ENCODE data around the gene TRAPPC5.
A peak's percentile ranks its signal among the peaks of the same experiment; 100 is the strongest.

Gene TRAPPC5

DNA sequence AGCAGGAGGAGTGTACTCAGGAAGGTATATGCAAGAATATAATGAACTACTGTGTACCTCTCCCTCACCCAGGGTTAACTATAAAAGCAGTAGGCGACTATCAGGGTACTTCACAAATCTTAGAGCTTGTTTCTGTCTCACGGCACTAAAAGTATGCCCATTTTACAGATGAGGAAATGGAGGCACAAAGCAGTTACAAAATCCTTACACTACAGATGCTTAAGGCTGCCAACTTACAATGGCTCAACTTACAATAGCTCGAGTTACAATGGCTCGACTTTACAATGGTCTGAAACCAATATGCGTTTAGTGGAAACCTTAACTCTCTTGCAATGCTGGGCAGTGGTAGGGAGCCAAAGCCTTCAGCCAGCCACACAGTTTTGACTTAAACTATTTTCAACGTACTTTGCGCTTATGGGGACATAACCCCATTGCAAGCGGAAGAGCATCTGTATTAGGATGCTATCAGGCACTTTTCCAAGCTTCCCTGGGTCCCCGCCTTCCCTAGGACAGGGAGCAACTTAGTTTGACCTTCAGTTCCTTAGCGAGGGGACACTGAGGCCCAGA is 17.2 kb downstream of the TRAPPC5 start:
- FAIRE-seq (peak; percentile 85), DNase-seq (ENCODE audit: insufficient read length) (no peak)
- TF ChIP-seq POLR2AphosphoS5 (IDR thresholded peaks at IDR 0.05; ENCODE audit: low read depth, low read length) (no peak), POLR2A (IDR thresholded peaks at IDR 0.05; ENCODE audit: low read depth, low read length) (no peak), TAF1 (IDR thresholded peaks at IDR 0.05; ENCODE audit: borderline replicate concordance, low read depth, low read length) (no peak)

DNA sequence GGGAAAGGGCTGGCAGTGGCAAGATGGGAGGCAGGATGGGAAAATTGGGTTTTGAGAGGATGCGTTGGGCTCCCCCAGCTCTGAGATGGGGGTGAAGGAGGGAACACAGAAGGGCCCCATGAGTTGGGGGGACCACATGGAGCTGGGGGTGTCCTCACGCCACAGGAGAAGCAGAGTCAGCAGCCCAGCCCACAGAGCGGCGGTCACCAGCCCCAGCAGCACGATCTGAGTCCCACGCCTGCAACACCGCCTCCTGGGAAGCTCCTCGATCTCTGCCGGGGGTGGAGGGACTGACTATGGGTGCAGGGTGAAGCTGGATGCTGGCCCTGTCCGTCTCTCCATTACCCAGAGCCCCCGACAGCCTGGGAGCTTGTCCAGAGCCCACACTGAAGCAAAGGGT is 17.9 kb downstream of the TRAPPC5 start:
- TF ChIP-seq POLR2A (IDR thresholded peaks at IDR 0.05; ENCODE audit: low read depth, low read length) (peak; percentile 24; the same call in 1 of the 2 replicates), TAF1 (IDR thresholded peaks at IDR 0.05; ENCODE audit: borderline replicate concordance, low read depth, low read length) (no peak), POLR2AphosphoS5 (IDR thresholded peaks at IDR 0.05; ENCODE audit: low read depth, low read length) (no peak)
- FAIRE-seq (peak; percentile 33), DNase-seq (ENCODE audit: insufficient read length) (no peak)

DNA sequence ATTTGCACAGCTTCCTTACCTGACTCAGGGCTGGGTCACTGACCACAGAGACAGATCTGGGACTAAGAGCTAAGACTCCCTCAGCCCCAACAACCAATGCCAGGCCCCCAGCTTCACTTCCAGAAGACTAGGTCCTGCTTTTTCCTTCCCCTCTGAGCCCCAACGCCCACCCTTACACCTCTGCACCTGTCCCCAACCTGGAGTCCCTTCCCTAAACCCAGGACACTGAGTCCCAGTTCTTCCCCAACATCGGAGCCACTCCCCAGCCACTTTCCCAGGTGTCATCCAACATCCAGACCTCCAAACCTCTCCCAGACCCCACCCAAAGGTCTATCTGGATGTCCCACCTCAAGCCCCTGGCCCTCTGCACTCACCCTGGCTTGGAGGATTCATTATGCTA is 18.4 kb downstream of the TRAPPC5 start:
- FAIRE-seq (peak; percentile 74), DNase-seq (ENCODE audit: insufficient read length) (no peak)
- TF ChIP-seq POLR2AphosphoS5 (IDR thresholded peaks at IDR 0.05; ENCODE audit: low read depth, low read length) (no peak), POLR2A (IDR thresholded peaks at IDR 0.05; ENCODE audit: low read depth, low read length) (no peak), TAF1 (IDR thresholded peaks at IDR 0.05; ENCODE audit: borderline replicate concordance, low read depth, low read length) (no peak)

DNA sequence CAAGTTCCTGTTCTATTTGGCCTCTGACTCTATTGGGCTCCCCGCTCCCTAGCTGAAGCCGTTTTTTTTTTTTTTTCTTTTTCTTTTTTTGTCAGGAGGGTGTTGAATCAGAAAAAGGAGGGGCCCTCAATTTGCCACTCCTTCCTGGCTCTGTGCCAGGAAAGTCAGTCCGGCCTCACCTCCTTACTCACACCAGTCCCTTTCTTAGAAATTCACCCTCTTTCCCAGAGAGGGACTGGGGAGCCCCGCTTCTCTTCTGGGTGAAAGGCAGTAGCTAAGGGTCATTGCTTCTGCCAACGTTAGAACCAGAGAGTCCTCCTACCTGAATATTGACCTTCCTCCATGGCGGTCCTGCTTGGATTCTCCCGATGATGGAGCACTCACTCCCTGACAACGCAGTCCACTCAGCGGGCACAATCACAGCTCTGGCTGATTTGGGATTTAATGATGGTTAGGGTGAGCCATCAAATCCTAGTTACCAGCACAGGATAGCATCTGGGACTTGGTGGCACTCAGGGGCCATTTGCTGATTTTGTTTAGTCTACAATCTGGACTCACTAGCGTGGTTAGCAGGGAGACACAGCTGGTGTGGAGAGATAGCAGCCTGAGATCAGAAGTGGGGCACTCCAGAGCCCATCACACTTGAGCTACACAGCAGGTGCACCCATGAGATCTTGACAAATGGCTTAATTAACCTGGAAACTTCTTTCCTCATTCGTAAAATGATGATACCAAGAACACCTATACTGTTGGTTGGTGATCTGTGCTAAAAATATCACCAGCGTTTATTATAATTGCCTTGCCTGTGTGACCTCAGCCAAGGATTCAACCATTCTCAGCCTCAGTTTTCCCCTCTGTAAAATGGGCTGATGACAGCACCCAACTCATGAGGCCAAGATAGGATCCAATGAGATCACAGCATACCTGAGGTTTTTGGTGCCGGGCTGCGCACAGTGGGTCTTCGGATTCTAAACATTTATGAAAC is 19.1 kb downstream of the TRAPPC5 start:
- FAIRE-seq: peak; percentile 92
- no peak for DNase-seq (ENCODE audit: insufficient read length)
- TF ChIP-seq POLR2AphosphoS5 (IDR thresholded peaks at IDR 0.05; ENCODE audit: low read depth, low read length): peak; percentile 60
- TF ChIP-seq POLR2A (IDR thresholded peaks at IDR 0.05; ENCODE audit: low read depth, low read length): no peak
- 0 out of 2 replicates have a peak, but pooled peaks have one; percentile 33 for TF ChIP-seq TAF1 (IDR thresholded peaks at IDR 0.05; ENCODE audit: borderline replicate concordance, low read depth, low read length)

DNA sequence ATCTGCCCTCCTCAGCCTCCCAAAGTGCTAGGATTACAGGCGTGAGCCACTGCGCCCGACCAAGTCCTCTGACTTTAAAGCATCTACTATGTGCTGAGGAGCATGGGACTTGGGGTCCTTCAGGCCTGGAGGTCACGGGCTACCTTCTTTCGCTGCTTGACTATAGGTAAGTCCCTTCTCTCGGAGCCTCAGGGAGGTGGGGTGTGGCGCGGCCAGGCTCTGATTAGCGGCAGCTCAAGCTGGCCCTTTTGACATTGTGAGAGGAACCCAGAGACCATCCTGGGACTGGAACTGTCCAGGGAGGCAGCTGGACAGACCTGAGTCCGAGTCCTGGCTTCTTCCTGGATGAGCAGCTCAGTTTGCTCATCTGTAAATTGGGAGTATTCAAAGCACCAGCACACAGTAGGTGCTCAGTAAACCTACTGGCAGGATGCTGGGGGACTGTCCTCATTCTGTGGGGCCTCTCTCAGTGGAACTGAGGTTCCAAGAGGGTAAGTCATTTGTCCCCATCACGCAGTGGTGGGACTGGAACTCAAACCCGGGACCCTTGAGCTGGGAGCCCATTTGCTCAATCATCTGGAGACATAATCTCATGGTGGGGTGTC is 20.5 kb downstream of the TRAPPC5 start:
- TF ChIP-seq POLR2A (IDR thresholded peaks at IDR 0.05; ENCODE audit: low read depth, low read length) (no peak; the same call in 1 of the 2 replicates), TAF1 (IDR thresholded peaks at IDR 0.05; ENCODE audit: borderline replicate concordance, low read depth, low read length) (no peak), POLR2AphosphoS5 (IDR thresholded peaks at IDR 0.05; ENCODE audit: low read depth, low read length) (no peak)
- DNase-seq (ENCODE audit: insufficient read length): no peak
- no peak for FAIRE-seq

DNA sequence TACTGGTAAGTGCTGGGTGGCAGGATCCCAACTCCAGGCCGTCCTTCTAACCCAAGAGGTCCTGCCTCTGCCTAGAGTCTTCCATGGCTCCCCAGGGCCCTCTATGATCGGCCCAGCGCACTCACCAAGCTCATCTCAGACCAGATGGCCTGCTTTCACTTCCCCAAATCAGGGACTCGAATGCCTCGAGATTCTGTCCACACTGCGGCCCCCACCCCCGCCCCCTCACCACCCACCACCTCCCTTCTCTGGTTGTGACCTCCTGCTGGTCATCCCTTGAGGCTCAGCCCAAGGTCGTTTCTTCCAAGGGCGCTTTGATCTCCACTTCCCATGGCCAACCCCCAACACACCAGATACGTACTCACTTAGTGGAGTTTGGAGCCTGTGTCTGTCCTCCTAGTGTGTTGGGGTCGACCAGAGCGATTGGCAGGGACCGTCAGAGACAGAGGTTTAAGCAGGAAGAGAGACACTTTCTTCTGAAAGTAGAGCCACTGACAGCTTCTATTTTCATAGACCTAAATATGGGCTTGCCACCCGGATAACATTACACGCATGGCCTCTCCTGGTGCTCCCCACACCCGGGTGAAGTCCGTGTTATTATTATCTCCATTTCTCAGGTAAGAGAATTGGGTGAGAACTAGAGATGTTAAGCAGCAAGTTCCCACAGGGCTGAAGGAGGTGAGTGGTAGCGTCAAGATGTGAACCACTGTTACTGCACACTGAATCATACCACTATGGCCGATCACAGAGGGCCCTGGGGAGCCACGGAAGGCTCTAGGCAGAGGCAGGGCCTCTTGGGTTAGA is 21.2 kb downstream of the TRAPPC5 start, which contains the start of gene FCER2:
TSS of gene FCER2 (minus strand) at position 478 of the 804 bp plus-strand sequence. CDS start 2,371 bp downstream, outside the sequence.
- TF ChIP-seq POLR2AphosphoS5 (IDR thresholded peaks at IDR 0.05; ENCODE audit: low read depth, low read length): peak; percentile 80
- no peak; the same call in 1 of the 2 replicates for TF ChIP-seq TAF1 (IDR thresholded peaks at IDR 0.05; ENCODE audit: borderline replicate concordance, low read depth, low read length)
- TF ChIP-seq POLR2A (IDR thresholded peaks at IDR 0.05; ENCODE audit: low read depth, low read length): peak; percentile 73
- FAIRE-seq (peak; percentile 100), DNase-seq (ENCODE audit: insufficient read length) (peak; percentile 56)

DNA sequence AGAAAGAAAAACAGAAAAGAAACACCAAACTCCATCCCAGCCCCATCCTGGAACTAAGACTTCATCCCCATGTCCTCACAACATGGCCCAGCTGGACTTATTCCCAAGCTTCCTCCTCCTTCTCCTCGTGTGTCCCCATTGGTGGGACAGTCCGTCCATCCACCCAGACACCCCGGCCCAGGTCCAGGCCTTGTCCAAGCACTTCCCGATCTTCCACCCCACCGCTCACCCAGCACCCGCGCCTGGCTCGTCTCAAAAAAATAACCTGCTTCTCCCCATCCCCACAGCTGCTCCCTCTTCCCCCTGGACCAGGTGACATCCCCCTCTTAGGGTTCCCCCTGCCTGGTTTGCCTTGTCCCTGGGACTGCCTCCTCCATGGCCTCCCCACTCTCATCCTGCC is 22.7 kb downstream of the TRAPPC5 start:
- DNase-seq (ENCODE audit: insufficient read length): no peak
- no peak for TF ChIP-seq POLR2A (IDR thresholded peaks at IDR 0.05; ENCODE audit: low read depth, low read length)
- no peak for TF ChIP-seq POLR2AphosphoS5 (IDR thresholded peaks at IDR 0.05; ENCODE audit: low read depth, low read length)
- no peak for TF ChIP-seq TAF1 (IDR thresholded peaks at IDR 0.05; ENCODE audit: borderline replicate concordance, low read depth, low read length)
- no peak for FAIRE-seq

DNA sequence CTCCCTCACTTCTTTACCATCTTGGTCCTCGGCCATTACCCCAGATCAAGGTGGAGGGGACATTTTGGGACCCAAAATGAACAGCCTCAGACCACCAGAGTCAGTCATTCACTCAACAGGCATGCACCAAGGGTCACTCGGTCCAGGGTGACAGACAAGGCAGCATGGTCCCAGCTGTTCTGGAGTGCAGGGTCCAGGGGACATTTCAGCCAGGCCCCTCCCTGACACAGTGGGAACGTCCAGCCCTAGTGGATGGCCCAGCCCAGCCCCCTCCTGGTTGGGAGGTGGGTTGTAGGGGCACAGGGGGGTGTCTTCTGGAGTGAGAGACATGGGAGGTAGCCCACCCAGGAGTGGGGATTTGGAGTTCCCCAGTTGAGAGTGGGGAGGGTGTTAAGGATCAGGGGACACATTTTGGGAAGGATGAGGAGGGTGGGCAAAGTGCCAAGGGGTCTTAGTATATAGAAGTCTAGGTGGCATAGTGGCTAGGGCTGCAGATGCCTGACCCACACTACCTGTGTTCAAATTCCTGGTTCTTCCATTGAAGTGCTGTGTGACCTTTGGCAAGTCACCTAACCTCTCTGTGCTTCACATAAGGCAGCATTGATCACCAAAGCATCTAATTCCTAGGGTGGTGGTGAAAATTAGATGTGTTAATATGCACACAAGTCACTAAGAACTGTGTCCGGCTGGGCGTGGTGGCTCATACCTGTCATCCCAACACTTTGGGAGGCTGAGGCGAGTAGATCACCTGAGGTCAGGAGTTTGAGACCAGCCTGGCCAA is 23.8 kb downstream of the TRAPPC5 start:
- TF ChIP-seq POLR2AphosphoS5 (IDR thresholded peaks at IDR 0.05; ENCODE audit: low read depth, low read length): no peak
- no peak for TF ChIP-seq TAF1 (IDR thresholded peaks at IDR 0.05; ENCODE audit: borderline replicate concordance, low read depth, low read length)
- TF ChIP-seq POLR2A (IDR thresholded peaks at IDR 0.05; ENCODE audit: low read depth, low read length): no peak
- FAIRE-seq (peak; percentile 56), DNase-seq (ENCODE audit: insufficient read length) (no peak)

DNA sequence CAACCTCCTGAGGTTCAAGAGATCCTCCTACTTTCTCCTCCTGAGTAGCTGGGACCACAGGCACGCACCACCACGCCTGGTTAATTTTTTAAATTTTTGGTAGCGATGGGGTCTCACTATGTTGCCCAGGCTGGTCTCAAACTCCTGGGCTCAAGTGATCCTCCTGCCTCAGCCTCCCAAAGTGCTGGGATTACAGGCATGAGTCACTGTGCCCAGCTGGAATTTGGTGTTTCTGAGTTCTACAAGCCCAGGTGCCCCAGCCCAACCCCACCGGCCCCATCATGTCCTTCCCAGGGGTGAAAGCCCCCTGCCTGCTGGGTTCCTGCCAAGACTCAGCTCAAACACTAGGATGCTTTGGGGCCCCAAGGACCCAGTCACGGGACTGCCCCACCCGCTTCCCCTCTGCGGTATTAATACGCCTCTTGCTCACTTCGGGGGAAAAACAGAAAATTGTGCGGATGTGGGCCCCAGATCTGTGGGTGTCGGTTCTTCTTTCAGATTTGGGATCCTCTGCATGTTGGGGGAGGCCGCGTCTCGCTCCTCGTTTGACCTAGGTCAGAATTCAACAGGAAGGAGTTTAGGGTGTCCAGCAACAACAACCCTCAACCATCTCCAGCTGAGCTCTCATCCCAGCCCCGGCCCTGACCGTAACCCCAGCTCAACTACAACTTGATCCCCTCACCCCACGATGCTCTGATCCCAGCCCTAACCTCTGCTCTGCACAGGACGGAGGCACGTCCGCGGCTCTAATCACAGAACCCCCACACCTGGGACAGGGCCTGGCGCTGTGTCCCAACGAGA is 25.0 kb downstream of the TRAPPC5 start:
- 0 out of 2 replicates have a peak, but pooled peaks have one; percentile 37 for TF ChIP-seq TAF1 (IDR thresholded peaks at IDR 0.05; ENCODE audit: borderline replicate concordance, low read depth, low read length)
- peak; percentile 61; the same call in 1 of the 2 replicates for TF ChIP-seq POLR2A (IDR thresholded peaks at IDR 0.05; ENCODE audit: low read depth, low read length)
- peak; percentile 63; the same call in 1 of the 2 replicates for TF ChIP-seq POLR2AphosphoS5 (IDR thresholded peaks at IDR 0.05; ENCODE audit: low read depth, low read length)
- DNase-seq (ENCODE audit: insufficient read length) (peak; percentile 69), FAIRE-seq (peak; percentile 99)
